Mucosa of descending colon (tissue), 3 donors: ENCODE measurements around the gene ELAVL2. TPM values are rescaled to one million over a fixed set of nuclear protein-coding genes. Genes with fewer than 3 reads are reported as not detected.

Source experiments
- ATAC-seq: fragments of 200-7000 bp; cut with Tn5 transposase; one replicate; pipeline ENCODE4 v1.9.1; 2020; ENCODE audit warnings: mild to moderate bottlenecking, moderate library complexity
- DNase-seq, 3 donors: peaks; one replicate each; pipeline ENCODE4 v3.0.0-alpha.2; 2020
- H3K36me3 ChIP-seq: fragments of 200-600 bp; one replicate; pipeline ENCODE4 v1.8.0; 2021; ENCODE audit warnings: low read depth, mild to moderate bottlenecking
- H3K4me1 ChIP-seq: fragments of 200-600 bp; one replicate; pipeline ENCODE4 v1.8.0; 2021; ENCODE audit warnings: low read depth, mild to moderate bottlenecking
- H3K4me3 ChIP-seq: fragments of 200-600 bp; one replicate; pipeline ENCODE4 v1.8.0; 2021; ENCODE audit warnings: mild to moderate bottlenecking
- H3K9me3 ChIP-seq: fragments of 200-600 bp; one replicate; pipeline ENCODE4 v1.8.0; 2021; ENCODE audit warnings: mild to moderate bottlenecking
- intact Hi-C, 2 donors: fragments of 100-400 bp; cut with DNase I in 1 of 2; cut with micrococcal nuclease in 1 of 2; formaldehyde crosslinking; loops; one replicate each; pipeline versions ENCODE4 v1.11.0 to v1.11.1; 2022; cut with DNase I, micrococcal nuclease
- total RNA-seq, 3 donors: library from RNA; stranded (reverse); fragmentation: NEBNext Ultra II Directional in 2 of 3; extraction: Animal tissue kit (Norgen Biotek cat#: 25700) in 2 of 3; gene quantifications; one replicate each; pipeline versions ENCODE4 v1.2.1 to v1.2.4, GENCODE V29; 2021 to 2023
- TF ChIP-seq, protein P1 (sequence below): fragments of 200-600 bp; IDR thresholded peaks from one replicate; pipeline ENCODE4 v1.8.0; 2022; ENCODE audit warnings: antibody characterized with exemption, mild to moderate bottlenecking
- donor health status: DM: no; HTN: no; CAD: no; lungs with moderate emphysema.
- donor health status: DM: no; HTN: no; CAD: no.
- donor health status: DM: no; HTN: yes; CAD: no.

Gene ELAVL2
- total RNA-seq, 3 donors from 2014 or later: 0.35 to 1.2 (median 0.76) TPM

DNA sequence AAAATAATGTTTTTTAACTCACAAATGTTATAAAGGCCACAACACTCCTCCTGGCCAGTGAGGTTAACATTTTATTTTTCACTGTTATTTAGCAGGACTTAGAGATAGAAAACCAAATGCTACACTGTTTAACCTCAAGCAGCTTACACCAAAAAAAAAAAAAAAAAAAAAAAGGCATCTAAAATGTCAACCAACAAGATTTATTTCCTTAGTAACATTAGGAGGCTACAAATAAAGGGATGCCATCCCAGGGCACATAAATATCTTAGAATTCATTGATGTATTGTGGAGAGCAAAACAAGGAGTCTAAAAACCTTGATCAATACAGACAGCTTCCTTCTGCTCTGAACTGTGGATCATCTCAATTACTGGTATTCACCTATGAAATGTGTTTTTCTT lies 53.7 kb downstream of the ELAVL2 start:
- no peaks in the 10 kb centered on the region for H3K9me3 ChIP-seq
- no peak for ATAC-seq
- DNase-seq: no peak
- no peaks in the 10 kb centered on the region for H3K4me1 ChIP-seq
- intact Hi-C loops: no loop called here
- no peaks in the 10 kb centered on the region for H3K36me3 ChIP-seq
- H3K4me3 ChIP-seq: no peak overlapping the region
- TF ChIP-seq, protein P1, sequence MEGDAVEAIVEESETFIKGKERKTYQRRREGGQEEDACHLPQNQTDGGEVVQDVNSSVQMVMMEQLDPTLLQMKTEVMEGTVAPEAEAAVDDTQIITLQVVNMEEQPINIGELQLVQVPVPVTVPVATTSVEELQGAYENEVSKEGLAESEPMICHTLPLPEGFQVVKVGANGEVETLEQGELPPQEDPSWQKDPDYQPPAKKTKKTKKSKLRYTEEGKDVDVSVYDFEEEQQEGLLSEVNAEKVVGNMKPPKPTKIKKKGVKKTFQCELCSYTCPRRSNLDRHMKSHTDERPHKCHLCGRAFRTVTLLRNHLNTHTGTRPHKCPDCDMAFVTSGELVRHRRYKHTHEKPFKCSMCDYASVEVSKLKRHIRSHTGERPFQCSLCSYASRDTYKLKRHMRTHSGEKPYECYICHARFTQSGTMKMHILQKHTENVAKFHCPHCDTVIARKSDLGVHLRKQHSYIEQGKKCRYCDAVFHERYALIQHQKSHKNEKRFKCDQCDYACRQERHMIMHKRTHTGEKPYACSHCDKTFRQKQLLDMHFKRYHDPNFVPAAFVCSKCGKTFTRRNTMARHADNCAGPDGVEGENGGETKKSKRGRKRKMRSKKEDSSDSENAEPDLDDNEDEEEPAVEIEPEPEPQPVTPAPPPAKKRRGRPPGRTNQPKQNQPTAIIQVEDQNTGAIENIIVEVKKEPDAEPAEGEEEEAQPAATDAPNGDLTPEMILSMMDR: no peak

GRCh38 chr9:23771746-23772384 lies 54.2 kb downstream of the ELAVL2 start:
- no peak for ATAC-seq
- TF ChIP-seq, protein P1: no peak

DNA sequence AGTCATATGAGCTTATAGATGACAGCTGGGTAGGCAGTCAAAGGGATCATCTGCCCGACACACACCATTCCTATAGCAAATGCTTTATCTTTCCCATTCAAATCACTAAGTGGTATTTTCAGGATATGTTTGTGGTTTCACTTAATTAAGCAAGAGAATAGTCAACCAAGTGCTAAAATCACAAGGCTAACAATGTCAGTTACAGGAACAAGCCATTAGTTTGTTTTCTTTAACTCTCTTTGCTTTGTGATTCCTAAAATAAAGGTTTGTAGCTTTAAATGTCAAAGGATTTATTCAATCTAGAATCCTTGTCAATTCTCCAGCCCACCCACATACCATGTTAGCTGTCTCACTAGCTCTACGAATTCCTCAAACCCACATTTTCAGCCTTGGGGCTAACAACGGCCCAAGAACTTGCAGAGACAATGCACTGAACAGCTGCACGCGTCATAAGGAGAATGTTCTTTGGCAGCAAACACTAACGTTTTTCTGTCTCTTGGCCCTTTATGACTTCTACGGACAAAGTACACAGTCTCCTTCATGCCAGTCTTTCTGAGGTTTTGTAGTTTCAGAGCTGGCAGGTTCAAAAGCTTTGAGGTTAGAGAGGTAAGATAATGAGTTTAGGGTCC lies 56.6 kb downstream of the ELAVL2 start:
- Histone ChIP-seq H3K36me3 (no peaks in the 10 kb centered on the region), H3K4me1 (no peaks in the 10 kb centered on the region), H3K9me3 (no peaks in the 10 kb centered on the region), H3K4me3 (no peak overlapping the region)
- peak in 1 of 3 donors; percentile 25 for DNase-seq
- intact Hi-C loops: no loop called here
- ATAC-seq: peak; percentile 84
- TF ChIP-seq, protein P1: no peak

More at GRCh38 chr9:23771746-23772384, 54.2 kb downstream of the ELAVL2 start:
- intact Hi-C loops: no loop called here
- Histone ChIP-seq H3K36me3 (no peaks in the 10 kb centered on the region), H3K4me1 (no peaks in the 10 kb centered on the region), H3K9me3 (no peaks in the 10 kb centered on the region), H3K4me3 (no peak overlapping the region)
- DNase-seq: no peak

GRCh38 chr9:23768861-23769260 lies 57.2 kb downstream of the ELAVL2 start:
- H3K4me1 ChIP-seq: no peaks in the 10 kb centered on the region
- H3K9me3 ChIP-seq: no peaks in the 10 kb centered on the region
- TF ChIP-seq, protein P1: no peak
- no peak for ATAC-seq
- no peaks in the 10 kb centered on the region for H3K36me3 ChIP-seq
- DNase-seq: no peak
- intact Hi-C loops: no loop called here
- no peak overlapping the region for H3K4me3 ChIP-seq

- ATAC-seq: no peak
- Histone ChIP-seq H3K9me3 (no peaks in the 10 kb centered on the region), H3K4me3 (no peak overlapping the region), H3K4me1 (no peaks in the 10 kb centered on the region), H3K36me3 (no peaks in the 10 kb centered on the region)
- DNase-seq: no peak
- intact Hi-C loops: no loop called here
- TF ChIP-seq, protein P1: no peak
Measured at GRCh38 chr9:23766613-23767012, 59.4 kb downstream of the ELAVL2 start.
